SK-N-SH (cell line): ENCODE data around the gene C22orf15. TPM values are rescaled to one million over a fixed set of nuclear protein-coding genes. Genes with fewer than 3 reads are reported as not detected.

Experiments
- CTCF ChIA-PET: fragments of 300-600, 350-600 bp; formaldehyde crosslinking; extraction: SDS; loops from one replicate; lab custom pipeline; 2021; lab: Yijun Ruan, JAX
- POLR2A ChIA-PET: fragments of 350-600 bp; sonication (Branson Sonifier 250); formaldehyde crosslinking; extraction: SDS; loops from one replicate; lab custom pipeline; 2020; ENCODE audit warnings: antibody characterized with exemption, inconsistent platforms; lab: Yijun Ruan, JAX
- DNase-seq: peaks from one replicate; pipeline ENCODE4 v3.0.0; 2012
- H2AFZ ChIP-seq: fragments of 200-600 bp; sonication (generic); 2 replicates; pipeline ENCODE4 v1.8.1; 2016; ENCODE audit warnings: antibody characterized with exemption, mild to moderate bottlenecking, low read depth
- H3F3A ChIP-seq: fragments of 200-600 bp; sonication (generic); replicated peaks from 2 replicates; pipeline ENCODE3; 2016; ENCODE audit warnings: antibody characterized with exemption, mild to moderate bottlenecking; ENCODE audit not compliant: insufficient read depth
- H3K27ac ChIP-seq, 2 experiments: fragments of 200-500 bp in 1 of 2; fragments of 200-600 bp in 1 of 2; sonication (Bioruptor generic) in 1 of 2; sonication (generic), shearing (Covaris generic) in 1 of 2; 2 replicates each; pipeline versions ENCODE4 v1.5.1 to v1.6.1; 2014 to 2016; ENCODE audit warnings: low read depth in 2 of 2, inconsistent platforms in 1 of 2, low read length in 1 of 2, mild to moderate bottlenecking in 1 of 2, mixed read lengths in 1 of 2
- H3K27me3 ChIP-seq: fragments of 200-600 bp; sonication (generic), shearing (Covaris generic); 2 replicates; pipeline ENCODE4 v1.6.1; 2016; ENCODE audit warnings: mixed run types; ENCODE audit not compliant: insufficient read depth
- H3K36me3 ChIP-seq, 2 experiments: fragments of 200-500 bp in 1 of 2; fragments of 200-600 bp in 1 of 2; sonication (Bioruptor generic) in 1 of 2; sonication (generic) in 1 of 2; replicated peaks in 1 of 2; 2 replicates each; pipeline versions ENCODE3 to v1.5.1; 2014 to 2016; ENCODE audit warnings: low read length in 1 of 2, mild to moderate bottlenecking in 1 of 2; ENCODE audit not compliant: insufficient read depth in 2 of 2, control insufficient read depth in 1 of 2
- H3K4me1 ChIP-seq, 2 experiments: fragments of 200-500 bp in 1 of 2; fragments of 200-600 bp in 1 of 2; sonication (Bioruptor generic) in 1 of 2; sonication (generic), shearing (Covaris generic) in 1 of 2; 2 replicates each; pipeline versions ENCODE4 v1.5.1 to v1.6.1; 2014 to 2016; ENCODE audit warnings: low read depth in 1 of 2, low read length in 1 of 2, mixed run types in 1 of 2; ENCODE audit not compliant: insufficient read depth in 2 of 2, control insufficient read depth in 1 of 2
- H3K4me2 ChIP-seq: fragments of 200-600 bp; sonication (generic), shearing (Covaris generic); 2 replicates; pipeline ENCODE4 v1.6.1; 2017; ENCODE audit warnings: mixed run types
- H3K4me3 ChIP-seq, 2 experiments: fragments of 200-500 bp in 1 of 2; fragments of 200-600 bp in 1 of 2; sonication (Bioruptor generic) in 1 of 2; sonication (generic), shearing (Covaris generic) in 1 of 2; 2 replicates each; pipeline versions ENCODE4 v1.5.1 to v1.8.1; 2014 to 2016; ENCODE audit warnings: low read depth in 2 of 2, inconsistent platforms in 1 of 2, low read length in 1 of 2, mild to moderate bottlenecking in 1 of 2, mixed read lengths in 1 of 2, moderate library complexity in 1 of 2
- H3K79me2 ChIP-seq: fragments of 200-600 bp; sonication (generic); 2 replicates; pipeline ENCODE4 v1.8.1; 2017; ENCODE audit warnings: mild to moderate bottlenecking; ENCODE audit not compliant: insufficient read depth
- H3K9ac ChIP-seq: fragments of 200-600 bp; sonication (generic); 2 replicates; pipeline ENCODE4 v1.6.1; 2017; ENCODE audit warnings: mixed run types
- H3K9me2 ChIP-seq: fragments of 200-600 bp; sonication (generic); 2 replicates; pipeline ENCODE4 v1.6.1; 2017; ENCODE audit warnings: mixed run types
- H3K9me3 ChIP-seq: fragments of 200-600 bp; sonication (generic); 2 replicates; pipeline ENCODE4 v1.6.1; 2017; ENCODE audit warnings: mixed run types, mild to moderate bottlenecking, moderate library complexity
- H4K20me1 ChIP-seq: fragments of 200-600 bp; sonication (generic); 2 replicates; pipeline ENCODE4 v1.6.1; 2017; ENCODE audit warnings: mild to moderate bottlenecking, mixed run types; ENCODE audit not compliant: insufficient read depth
- EZH2phosphoT487 ChIP-seq: fragments of 200-600 bp; sonication (generic); IDR thresholded peaks from 2 replicates; pipeline ENCODE4 v1.6.1; 2017; ENCODE audit warnings: low read depth, mixed run types, mild to moderate bottlenecking, antibody characterized with exemption, moderate library complexity, borderline replicate concordance
- FOSL2 ChIP-seq: IDR thresholded peaks from 2 replicates; pipeline ENCODE4 v1.4.0; 2012; ENCODE audit warnings: low read depth, mild to moderate bottlenecking, moderate library complexity, borderline replicate concordance
- FOXJ3 ChIP-seq: sonication (generic); formaldehyde crosslinking; IDR thresholded peaks from 2 replicates; pipeline ENCODE4 v1.5.1; 2020; ENCODE audit warnings: mild to moderate bottlenecking, missing genetic modification reagents
- FOXM1 ChIP-seq: IDR thresholded peaks from 2 replicates; pipeline ENCODE4 v1.4.0; 2012; ENCODE audit warnings: low read depth, mild to moderate bottlenecking
- MEF2A ChIP-seq: IDR thresholded peaks from 2 replicates; pipeline ENCODE4 v1.4.0; 2012; ENCODE audit warnings: low read depth, borderline replicate concordance
- MXI1 ChIP-seq: IDR thresholded peaks from 2 replicates; pipeline ENCODE4 v1.6.1; 2012; ENCODE audit warnings: mild to moderate bottlenecking, low read depth, low read length, improper control_type of control experiment
- NFIC ChIP-seq: IDR thresholded peaks from 2 replicates; pipeline ENCODE4 v1.4.0; 2012; ENCODE audit warnings: borderline replicate concordance
- RAD21 ChIP-seq: IDR thresholded peaks from 2 replicates; pipeline ENCODE4 v1.6.1; 2012; ENCODE audit warnings: mild to moderate bottlenecking, low read length
- RCOR1 ChIP-seq: fragments of 150-350 bp; IDR thresholded peaks from 2 replicates; pipeline ENCODE4 v1.6.1; 2017; ENCODE audit warnings: antibody characterized with exemption, low read length
- RXRA ChIP-seq: IDR thresholded peaks from 2 replicates; pipeline ENCODE4 v1.4.0; 2012; ENCODE audit warnings: low read depth, mild to moderate bottlenecking, borderline replicate concordance
- SIN3A ChIP-seq: IDR thresholded peaks from 2 replicates; pipeline ENCODE4 v1.6.1; 2012; ENCODE audit warnings: low read depth, mild to moderate bottlenecking, low read length, moderate library complexity, borderline replicate concordance
- TCF12 ChIP-seq: IDR thresholded peaks from 2 replicates; pipeline ENCODE4 v1.4.0; 2012
- YY1 ChIP-seq: IDR thresholded peaks from 2 replicates; pipeline ENCODE4 v1.4.0; 2012; ENCODE audit warnings: low read depth, mild to moderate bottlenecking
- WGBS: methylation state at CpG from one replicate; pipeline ENCODE4 v1.1.6; 2017; ENCODE audit warnings: low lambda C conversion rate; 5-methylcytosine and 5-hydroxymethylcytosine counted together
- polyA plus RNA-seq, 3 experiments: library from polyadenylated mRNA; depleted of rRNA; stranded (reverse); fragments of >200 nt; gene quantifications; 2 replicates each; pipeline ENCODE4 v1.2.3, GENCODE V29; 2012
- TF ChIP-seq, protein P1 (sequence below): IDR thresholded peaks from 2 replicates; pipeline ENCODE4; 2012
- TF ChIP-seq, protein P2 (sequence below): IDR thresholded peaks from 2 replicates; pipeline ENCODE4 v1.4.0; 2012; ENCODE audit warnings: low read depth, borderline replicate concordance
- TF ChIP-seq, protein P3 (sequence below): fragments of 150-350 bp; IDR thresholded peaks from 2 replicates; pipeline ENCODE4 v1.6.1; 2017; ENCODE audit warnings: antibody characterized with exemption, low read length, low read depth, borderline replicate concordance

Gene C22orf15
- polyA plus RNA-seq, 1 of the 3 experiments (the other 2 are of a cell fraction) = 1.6 TPM

DNA sequence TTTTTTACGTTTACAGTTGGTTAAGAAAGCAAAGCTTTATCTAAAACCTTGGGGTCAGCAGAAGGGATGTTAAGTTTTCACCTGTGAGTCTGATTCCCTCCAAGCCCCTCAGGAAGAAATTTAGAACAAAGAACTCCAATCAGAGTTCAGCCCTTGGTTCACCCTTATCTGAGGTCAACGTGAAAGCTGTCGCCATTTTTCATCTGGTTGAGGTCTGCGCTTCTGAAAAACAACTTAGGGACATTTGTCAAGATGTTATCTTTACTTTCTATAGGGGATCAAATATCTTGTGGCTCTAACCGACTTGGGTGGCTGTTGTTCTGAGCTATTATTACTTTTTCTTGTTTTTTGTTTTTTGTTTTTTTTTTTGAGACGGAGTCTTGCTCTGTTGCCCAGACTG, 41.9 kb upstream of the C22orf15 start:
- Histone ChIP-seq H3K9me3 (no peaks in the 10 kb centered on the region), H3K4me1 (peaks cover 0 to 5% of the 10 kb centered on the region in 2 experiments; a peak in 1 of 4 replicates), H2AFZ (no peak overlapping the region), H3K4me2 (no peak overlapping the region), H3K9me2 (no peaks in the 10 kb centered on the region), H3K36me3 (no peaks in the 10 kb centered on the region), H3K79me2 (peaks cover 12% of the 10 kb centered on the region), H3K27me3 (no peaks in the 10 kb centered on the region), H3K9ac (no peak overlapping the region), H4K20me1 (no peaks in the 10 kb centered on the region), H3K4me3 (no peak overlapping the region), H3F3A (no peaks in the 10 kb centered on the region), H3K27ac (no peak overlapping the region)
- WGBS = 82% methylated on average over 6 of the region's 6 CpGs
- ChIA-PET POLR2A (no interaction called here), CTCF (interaction anchor here (0.7 kb wide), 1 partner anchor 48 kb away, joined by 3 read pairs; no protein-coding TSS in a partner anchor)
- TF ChIP-seq FOXJ3 (no peak), YY1 (no peak), RAD21 (no peak), SIN3A (no peak), RCOR1 (no peak), NFIC (no peak), FOXM1 (no peak)
- TF ChIP-seq, protein P1, sequence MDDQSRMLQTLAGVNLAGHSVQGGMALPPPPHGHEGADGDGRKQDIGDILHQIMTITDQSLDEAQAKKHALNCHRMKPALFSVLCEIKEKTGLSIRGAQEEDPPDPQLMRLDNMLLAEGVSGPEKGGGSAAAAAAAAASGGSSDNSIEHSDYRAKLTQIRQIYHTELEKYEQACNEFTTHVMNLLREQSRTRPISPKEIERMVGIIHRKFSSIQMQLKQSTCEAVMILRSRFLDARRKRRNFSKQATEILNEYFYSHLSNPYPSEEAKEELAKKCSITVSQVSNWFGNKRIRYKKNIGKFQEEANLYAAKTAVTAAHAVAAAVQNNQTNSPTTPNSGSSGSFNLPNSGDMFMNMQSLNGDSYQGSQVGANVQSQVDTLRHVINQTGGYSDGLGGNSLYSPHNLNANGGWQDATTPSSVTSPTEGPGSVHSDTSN = no peak
- no peak for DNase-seq

DNA sequence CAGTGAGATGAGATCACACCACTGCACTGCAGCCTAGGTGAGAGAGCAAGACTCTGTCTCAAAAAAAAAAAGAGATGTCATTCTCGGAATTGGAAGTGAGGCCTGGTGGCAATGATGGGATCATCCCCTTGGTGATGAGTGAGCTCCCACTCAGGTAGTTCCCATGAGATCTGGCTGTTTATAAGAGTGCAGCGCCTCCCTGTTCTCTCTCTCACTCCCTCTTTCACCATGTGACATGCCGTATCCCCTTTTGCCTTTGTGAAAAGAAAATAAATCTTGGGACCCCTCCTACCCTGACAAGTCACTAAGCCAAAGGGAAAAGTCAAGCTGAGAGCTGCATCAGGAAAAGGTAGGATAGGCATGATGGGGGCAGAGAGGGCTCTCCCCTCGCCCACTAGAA, 40.6 kb upstream of the C22orf15 start:
- H3K4me2 ChIP-seq = no peak overlapping the region
- TF ChIP-seq, protein P2, sequence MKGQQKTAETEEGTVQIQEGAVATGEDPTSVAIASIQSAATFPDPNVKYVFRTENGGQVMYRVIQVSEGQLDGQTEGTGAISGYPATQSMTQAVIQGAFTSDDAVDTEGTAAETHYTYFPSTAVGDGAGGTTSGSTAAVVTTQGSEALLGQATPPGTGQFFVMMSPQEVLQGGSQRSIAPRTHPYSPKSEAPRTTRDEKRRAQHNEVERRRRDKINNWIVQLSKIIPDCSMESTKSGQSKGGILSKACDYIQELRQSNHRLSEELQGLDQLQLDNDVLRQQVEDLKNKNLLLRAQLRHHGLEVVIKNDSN = no peak
- TF ChIP-seq MEF2A (no peak), FOSL2 (no peak), MXI1 (no peak), TCF12 (no peak), EZH2phosphoT487 (no peak), RXRA (no peak)
- TF ChIP-seq, protein P3, sequence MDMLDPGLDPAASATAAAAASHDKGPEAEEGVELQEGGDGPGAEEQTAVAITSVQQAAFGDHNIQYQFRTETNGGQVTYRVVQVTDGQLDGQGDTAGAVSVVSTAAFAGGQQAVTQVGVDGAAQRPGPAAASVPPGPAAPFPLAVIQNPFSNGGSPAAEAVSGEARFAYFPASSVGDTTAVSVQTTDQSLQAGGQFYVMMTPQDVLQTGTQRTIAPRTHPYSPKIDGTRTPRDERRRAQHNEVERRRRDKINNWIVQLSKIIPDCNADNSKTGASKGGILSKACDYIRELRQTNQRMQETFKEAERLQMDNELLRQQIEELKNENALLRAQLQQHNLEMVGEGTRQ = no peak
- H2AFZ ChIP-seq = no peak overlapping the region
- H3K9me3 ChIP-seq = no peaks in the 10 kb centered on the region
- POLR2A ChIA-PET = no interaction called here
- H4K20me1 ChIP-seq = no peaks in the 10 kb centered on the region
- no peaks in the 10 kb centered on the region for H3K9me2 ChIP-seq
- no peaks in the 10 kb centered on the region for H3K27me3 ChIP-seq
- 91% methylated on average over 4 of the region's 4 CpGs for WGBS
- H3K27ac ChIP-seq = no peak overlapping the region
- H3K36me3 ChIP-seq = no peaks in the 10 kb centered on the region
- no peaks in the 10 kb centered on the region for H3K79me2 ChIP-seq
- H3F3A ChIP-seq = no peaks in the 10 kb centered on the region
- no peak overlapping the region for H3K9ac ChIP-seq
- CTCF ChIA-PET = no interaction called here
- H3K4me1 ChIP-seq = peaks cover 0 to 3% of the 10 kb centered on the region in 2 experiments; a peak in 1 of 4 replicates
- H3K4me3 ChIP-seq = no peak overlapping the region
- no peak for DNase-seq
